NK-92 (cell line): ENCODE results near the gene DHRSX.
"Not testable (repeated sequence)": the region's sequence is repeated elsewhere in the genome, so short reads cannot be mapped to it uniquely, and the experiment has no call there.

Source experiments
- DNase-seq: peaks from one replicate; lab custom pipeline; 2025; ENCODE audit not compliant: unreplicated experiment; lab: John Stamatoyannopoulos, UW

DHRSX gene

GRCh38 chrX:2226906-2227656 lies 273.7 kb downstream of the DHRSX start:
- no peak for DNase-seq

GRCh38 chrX:2226182-2226581 lies 274.6 kb downstream of the DHRSX start:
- no peak for DNase-seq

GRCh38 chrX:2224597-2225235 lies 276.1 kb downstream of the DHRSX start:
- no peak for DNase-seq

- DNase-seq: no peak
Observed at GRCh38 chrX:2224161-2224560, 276.6 kb downstream of the DHRSX start.

GRCh38 chrX:2220829-2221567 lies 279.8 kb downstream of the DHRSX start:
- no peak for DNase-seq

GRCh38 chrX:2220296-2220695 lies 280.5 kb downstream of the DHRSX start:
- DNase-seq: no peak

GRCh38 chrX:2214138-2214823 lies 286.5 kb downstream of the DHRSX start:
- DNase-seq: not testable (repeated sequence)

- DNase-seq: not testable (repeated sequence)
Observed at GRCh38 chrX:2211667-2212066, 289.1 kb downstream of the DHRSX start.

GRCh38 chrX:2193273-2193592 lies 307.5 kb downstream of the DHRSX start:
- DNase-seq: no peak

- DNase-seq: no peak
Observed at GRCh38 chrX:2192584-2193272, 308.0 kb downstream of the DHRSX start.

- no peak for DNase-seq
Observed at GRCh38 chrX:2188840-2189239, 311.9 kb downstream of the DHRSX start.

GRCh38 chrX:2188330-2188792 lies 312.4 kb downstream of the DHRSX start:
- no peak for DNase-seq

GRCh38 chrX:2187352-2188115 lies 313.2 kb downstream of the DHRSX start:
- DNase-seq: no peak

- DNase-seq: no peak
Observed at GRCh38 chrX:2185341-2186082, 315.3 kb downstream of the DHRSX start.

- DNase-seq: no peak
Observed at GRCh38 chrX:2184089-2184488, 316.7 kb downstream of the DHRSX start.

- no peak for DNase-seq
Observed at GRCh38 chrX:2183193-2183725, 317.5 kb downstream of the DHRSX start.

GRCh38 chrX:2177541-2177940 lies 323.2 kb downstream of the DHRSX start:
- no peak for DNase-seq

- DNase-seq: no peak
Observed at GRCh38 chrX:2176733-2177132, 324.0 kb downstream of the DHRSX start.

GRCh38 chrX:2176274-2176673 lies 324.5 kb downstream of the DHRSX start:
- no peak for DNase-seq
